Measurements from ENCODE around the gene PDILT.

Gene PDILT

GRCh38 chr16:20364051-20364450, 40.5 kb downstream of the PDILT start:
- H3K4me3 ChIP-seq (ENCODE audit: low read length): no peak overlapping the region
- DNase-seq (ENCODE audit: low read depth): no peak
- TF ChIP-seq CTCF (conservative IDR thresholded peaks at IDR 0.05; ENCODE audit: low read depth, low read length): no peak

- TF ChIP-seq CTCF (conservative IDR thresholded peaks at IDR 0.05; ENCODE audit: low read depth, low read length): no peak
- DNase-seq (ENCODE audit: low read depth): no peak
- no peak overlapping the region for H3K4me3 ChIP-seq (ENCODE audit: low read length)
Observed at GRCh38 chr16:20363191-20363590, 41.3 kb downstream of the PDILT start.

- no peak overlapping the region for H3K4me3 ChIP-seq (ENCODE audit: low read length)
- TF ChIP-seq CTCF (conservative IDR thresholded peaks at IDR 0.05; ENCODE audit: low read depth, low read length): no peak
Observed at GRCh38 chr16:20359997-20360396, 44.5 kb downstream of the PDILT start.

GRCh38 chr16:20355114-20355782, 49.3 kb downstream of the PDILT start:
- H3K4me3 ChIP-seq (ENCODE audit: low read length): no peak overlapping the region
- DNase-seq (ENCODE audit: low read depth): no peak
- no peak for TF ChIP-seq CTCF (conservative IDR thresholded peaks at IDR 0.05; ENCODE audit: low read depth, low read length)

More at GRCh38 chr16:20359997-20360396, 44.5 kb downstream of the PDILT start:
- no peak for DNase-seq (ENCODE audit: low read depth)

- no peak for DNase-seq (ENCODE audit: low read depth)
- H3K4me3 ChIP-seq (ENCODE audit: low read length): no peak overlapping the region
- TF ChIP-seq CTCF (conservative IDR thresholded peaks at IDR 0.05; ENCODE audit: low read depth, low read length): no peak
Observed at GRCh38 chr16:20353379-20353778, 51.2 kb downstream of the PDILT start.

GRCh38 chr16:20352615-20353014, 51.9 kb downstream of the PDILT start, which contains the start of gene UMOD:
Gene UMOD (minus strand): TSS chr16:20352715. CDS start chr16:20350737, 1,978 bp downstream.
- no peak within 1 kb of the TSS for H3K4me3 ChIP-seq (ENCODE audit: low read length)
- TF ChIP-seq CTCF (conservative IDR thresholded peaks at IDR 0.05; ENCODE audit: low read depth, low read length): no peak
- DNase-seq (ENCODE audit: low read depth): no peak

GRCh38 chr16:20349615-20350014, 54.9 kb downstream of the PDILT start:
- TF ChIP-seq CTCF (conservative IDR thresholded peaks at IDR 0.05; ENCODE audit: low read depth, low read length): no peak
- no peak for DNase-seq (ENCODE audit: low read depth)
- H3K4me3 ChIP-seq (ENCODE audit: low read length): no peak overlapping the region

Data from retinal pigment epithelial cell (primary cell).